Measurements from ENCODE around the gene TRIM7. TPM values are rescaled to one million over a fixed set of nuclear protein-coding genes. Genes with fewer than 3 reads are reported as not detected.

TRIM7 gene
- total RNA-seq, 6 experiments from 2014 or later = 0.07 to 1.4 (median 0.26) TPM; not detected in 1

DNA sequence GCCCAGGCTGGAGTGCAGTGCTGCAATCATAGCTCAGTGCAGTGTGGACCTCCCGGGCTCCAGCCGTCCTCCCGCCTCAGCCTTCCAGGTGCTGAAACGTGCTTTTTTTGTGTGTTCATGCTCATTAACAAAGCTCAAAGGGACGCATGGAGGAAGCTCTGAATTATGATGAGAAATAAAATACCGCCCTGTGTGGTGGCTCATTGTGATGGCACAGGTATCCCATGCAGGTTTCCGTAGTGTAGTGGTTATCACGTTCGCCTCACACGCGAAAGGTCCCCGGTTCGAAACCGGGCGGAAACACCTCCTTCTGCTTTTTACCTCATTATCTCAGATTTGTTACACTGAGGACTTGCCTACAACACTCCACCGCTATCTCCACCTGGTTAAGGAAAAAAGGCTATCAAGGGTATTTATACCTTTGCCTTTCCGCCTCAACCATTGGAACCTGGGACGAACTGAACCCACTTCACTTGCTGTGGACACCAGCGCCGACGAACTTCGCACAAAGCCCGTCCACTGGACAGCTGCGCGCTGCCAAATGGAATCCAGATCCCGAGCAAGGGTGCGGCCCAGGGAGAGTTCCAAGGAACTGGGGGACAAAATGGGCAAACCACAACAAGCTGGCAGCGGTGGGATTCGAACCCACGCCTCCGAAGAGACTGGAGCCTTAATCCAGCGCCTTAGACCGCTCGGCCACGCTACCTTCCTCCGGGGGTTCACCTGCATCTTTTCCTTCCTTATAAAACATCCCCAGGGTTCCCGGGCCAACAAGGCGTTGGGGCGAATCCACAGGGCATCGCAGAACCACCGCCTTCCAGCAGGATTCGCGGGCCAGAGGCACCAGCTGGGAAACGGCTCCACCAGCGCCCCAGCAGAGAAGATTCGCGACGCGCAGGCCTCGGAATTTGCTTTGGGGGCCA lies 31.3 kb downstream of the TRIM7 start:
- intact Hi-C loops (cut with DNase I) = no loop called here
- Histone ChIP-seq H3K27me3 (peaks cover 0 to 19% of the 10 kb centered on the region in 2 donors), H3K4me3 (no peak overlapping the region), H3K4me1 (no peaks in the 10 kb centered on the region), H3K27ac (no peak overlapping the region), H3K36me3 (no peaks in the 10 kb centered on the region), H3K9me3 (no peaks in the 10 kb centered on the region)
- DNase-seq (no peak), ATAC-seq (peak in 2 of 4 donors; percentile 18 to 59)
- 5% methylated on average over 46 of the region's 50 CpGs for WGBS (ENCODE audit: insufficient coverage, low coverage, low lambda C conversion rate, missing lambda C conversion rate)
- TF ChIP-seq, protein P1, sequence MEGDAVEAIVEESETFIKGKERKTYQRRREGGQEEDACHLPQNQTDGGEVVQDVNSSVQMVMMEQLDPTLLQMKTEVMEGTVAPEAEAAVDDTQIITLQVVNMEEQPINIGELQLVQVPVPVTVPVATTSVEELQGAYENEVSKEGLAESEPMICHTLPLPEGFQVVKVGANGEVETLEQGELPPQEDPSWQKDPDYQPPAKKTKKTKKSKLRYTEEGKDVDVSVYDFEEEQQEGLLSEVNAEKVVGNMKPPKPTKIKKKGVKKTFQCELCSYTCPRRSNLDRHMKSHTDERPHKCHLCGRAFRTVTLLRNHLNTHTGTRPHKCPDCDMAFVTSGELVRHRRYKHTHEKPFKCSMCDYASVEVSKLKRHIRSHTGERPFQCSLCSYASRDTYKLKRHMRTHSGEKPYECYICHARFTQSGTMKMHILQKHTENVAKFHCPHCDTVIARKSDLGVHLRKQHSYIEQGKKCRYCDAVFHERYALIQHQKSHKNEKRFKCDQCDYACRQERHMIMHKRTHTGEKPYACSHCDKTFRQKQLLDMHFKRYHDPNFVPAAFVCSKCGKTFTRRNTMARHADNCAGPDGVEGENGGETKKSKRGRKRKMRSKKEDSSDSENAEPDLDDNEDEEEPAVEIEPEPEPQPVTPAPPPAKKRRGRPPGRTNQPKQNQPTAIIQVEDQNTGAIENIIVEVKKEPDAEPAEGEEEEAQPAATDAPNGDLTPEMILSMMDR (IDR thresholded peaks at IDR 0.05) = no peak
- TF ChIP-seq POLR2A (IDR thresholded peaks at IDR 0.05) = no peak

GRCh38 chr5:181173027-181173419 lies 32.0 kb downstream of the TRIM7 start:
- H3K4me1 ChIP-seq = no peaks in the 10 kb centered on the region
- TF ChIP-seq POLR2A (IDR thresholded peaks at IDR 0.05) = no peak
- TF ChIP-seq, protein P1 (IDR thresholded peaks at IDR 0.05) = no peak
- WGBS (ENCODE audit: insufficient coverage, low coverage, low lambda C conversion rate, missing lambda C conversion rate) = 21% methylated on average over 11 of the region's 11 CpGs
- H3K9me3 ChIP-seq = no peaks in the 10 kb centered on the region
- intact Hi-C loops (cut with DNase I) = no loop called here
- peaks cover 0 to 23% of the 10 kb centered on the region in 2 donors for H3K27me3 ChIP-seq
- no peak for DNase-seq
- H3K4me3 ChIP-seq = no peak overlapping the region
- H3K27ac ChIP-seq = no peak overlapping the region
- H3K36me3 ChIP-seq = no peaks in the 10 kb centered on the region
- ATAC-seq = peak in 3 of 4 donors; percentile 12 to 39 (median 29)

- Histone ChIP-seq H3K36me3 (no peaks in the 10 kb centered on the region), H3K4me3 (no peak overlapping the region), H3K27me3 (peaks cover 0 to 23% of the 10 kb centered on the region in 2 donors), H3K9me3 (no peaks in the 10 kb centered on the region), H3K27ac (no peak overlapping the region), H3K4me1 (no peaks in the 10 kb centered on the region)
- WGBS (ENCODE audit: insufficient coverage, low coverage, low lambda C conversion rate, missing lambda C conversion rate) = 40% methylated on average over 3 of the region's 3 CpGs
- TF ChIP-seq POLR2A (IDR thresholded peaks at IDR 0.05) = no peak
- TF ChIP-seq, protein P1 (IDR thresholded peaks at IDR 0.05) = no peak
- no peak for DNase-seq
- intact Hi-C loops (cut with DNase I) = no loop called here
- ATAC-seq = no peak
Measured at GRCh38 chr5:181171782-181172181, 33.2 kb downstream of the TRIM7 start.

- no peak overlapping the region for H3K27ac ChIP-seq
- no peak for DNase-seq
- no peak overlapping the region for H3K4me3 ChIP-seq
- 59% methylated on average over 6 of the region's 6 CpGs for WGBS (ENCODE audit: insufficient coverage, low coverage, low lambda C conversion rate, missing lambda C conversion rate)
- intact Hi-C loops (cut with DNase I) = no loop called here
- peaks cover 0 to 23% of the 10 kb centered on the region in 2 donors for H3K27me3 ChIP-seq
- H3K9me3 ChIP-seq = no peaks in the 10 kb centered on the region
- H3K4me1 ChIP-seq = no peaks in the 10 kb centered on the region
- ATAC-seq = no peak
- TF ChIP-seq, protein P1 (IDR thresholded peaks at IDR 0.05) = no peak
- no peak for TF ChIP-seq POLR2A (IDR thresholded peaks at IDR 0.05)
- H3K36me3 ChIP-seq = no peaks in the 10 kb centered on the region
Measured at GRCh38 chr5:181170996-181171395, 34.0 kb downstream of the TRIM7 start.
